GM12878 (cell line): Measurements from ENCODE around the gene FHL2. TPM values are rescaled to one million over a fixed set of nuclear protein-coding genes. Genes with fewer than 3 reads are reported as not detected.

Experiments
- ATAC-seq: fragments of 200-7000 bp; cut with Tn5 transposase; 3 replicates; pipeline ENCODE4 v1.9.1; 2020; ENCODE audit warnings: mild to moderate bottlenecking, moderate library complexity
- BruUV-seq: library from RNA; stranded (reverse); fragments of 400-500 nt; replicated peaks from 2 replicates; lab custom pipeline; 2021; lab: Mats Ljungman, UMichigan
- CTCF ChIA-PET: fragments of 300-600 bp; sonication (Branson Sonifier 250); formaldehyde crosslinking; extraction: SDS; loops from one replicate; lab custom pipeline; 2021; ENCODE audit warnings: inconsistent platforms; lab: Yijun Ruan, JAX
- POLR2A ChIA-PET: fragments of 350-600 bp; formaldehyde crosslinking; extraction: SDS; loops from one replicate; lab custom pipeline; 2021; ENCODE audit warnings: inconsistent platforms; lab: Charles Lee
- RAD21 ChIA-PET: fragments of 300-600 bp; sonication (Branson Sonifier 250); formaldehyde crosslinking; loops from one replicate; lab custom pipeline; 2023; ENCODE audit warnings: antibody characterized with exemption; ENCODE audit not compliant: unreplicated experiment; lab: Charles Lee
- SMC1A ChIA-PET: fragments of 300-600 bp; sonication (Branson Sonifier 250); formaldehyde crosslinking; loops from one replicate; lab custom pipeline; 2023; ENCODE audit not compliant: unreplicated experiment, uncharacterized antibody; lab: Charles Lee
- DNase-seq: peaks from one replicate; pipeline ENCODE4 v3.0.0-alpha.2; 2011; ENCODE audit warnings: low read depth, low spot score
- FAIRE-seq: peaks from 3 replicates; lab custom pipeline; 2011; peaks lifted over from hg19 to GRCh38; lab: Jason Lieb, UNC
- H2AFZ ChIP-seq: 2 replicates; pipeline ENCODE4 v1.6.0; 2011; ENCODE audit warnings: low read depth, low read length, control low read depth; ENCODE audit not compliant: control insufficient read depth
- H3K27ac ChIP-seq: 2 replicates; pipeline ENCODE4 v1.5.1; 2011; ENCODE audit warnings: control low read depth; ENCODE audit not compliant: control insufficient read depth, insufficient read depth
- H3K27me3 ChIP-seq, 2 experiments: replicated peaks in 1 of 2; 2 replicates each; pipeline versions ENCODE4 v1.6.0 to v1.6.1; 2011; ENCODE audit warnings: low read length in 1 of 2; ENCODE audit not compliant: control insufficient read depth in 2 of 2, insufficient read depth in 2 of 2
- H3K36me3 ChIP-seq, 2 experiments: 2 replicates each; pipeline ENCODE4 v1.5.1; 2011; ENCODE audit warnings: low read length in 1 of 2; ENCODE audit not compliant: control insufficient read depth in 2 of 2, insufficient read depth in 2 of 2
- H3K4me1 ChIP-seq: 2 replicates; pipeline ENCODE4 v1.6.1; 2011; ENCODE audit warnings: mild to moderate bottlenecking, low read length, moderate library complexity, mixed read lengths; ENCODE audit not compliant: control insufficient read depth, insufficient read depth
- H3K4me2 ChIP-seq: 2 replicates; pipeline ENCODE4 v1.6.0; 2011; ENCODE audit warnings: control low read depth; ENCODE audit not compliant: control insufficient read depth, insufficient read depth
- H3K4me3 ChIP-seq: fragments of 200-600 bp; sonication (generic); 2 replicates; pipeline ENCODE4 v1.5.1; 2016
- H3K79me2 ChIP-seq: 2 replicates; pipeline ENCODE4 v1.6.0; 2011; ENCODE audit warnings: low read length; ENCODE audit not compliant: control insufficient read depth, insufficient read depth
- H3K9ac ChIP-seq: 2 replicates; pipeline ENCODE4 v1.8.0; 2011; ENCODE audit warnings: low read length, control low read depth, mixed read lengths; ENCODE audit not compliant: control insufficient read depth, insufficient read depth
- H3K9me3 ChIP-seq: replicated peaks from 3 replicates; pipeline ENCODE4 v1.5.1; 2011; ENCODE audit warnings: mild to moderate bottlenecking, low read length; ENCODE audit not compliant: control insufficient read depth, insufficient read depth
- H4K20me1 ChIP-seq: 2 replicates; pipeline ENCODE4 v1.6.0; 2011; ENCODE audit not compliant: control insufficient read depth, insufficient read depth
- BCLAF1 ChIP-seq: fragments of 450-650 bp; IDR thresholded peaks from 2 replicates; pipeline ENCODE4 v1.6.1; 2017; ENCODE audit warnings: antibody characterized with exemption, mild to moderate bottlenecking, moderate library complexity
- E2F8 ChIP-seq: fragments of 450-650 bp; IDR thresholded peaks from 2 replicates; pipeline ENCODE4 v1.6.1; 2018; ENCODE audit warnings: mild to moderate bottlenecking, low read depth, moderate library complexity; ENCODE audit not compliant: partially characterized antibody
- ETV6 ChIP-seq, 2 experiments: fragments of 450-650 bp in 1 of 2; IDR thresholded peaks in 1 of 2; conservative IDR thresholded peaks in 1 of 2; 2 replicates each; pipeline ENCODE4 v1.6.1; 2014; ENCODE audit warnings: antibody characterized with exemption in 1 of 2, borderline replicate concordance in 1 of 2, low read depth in 1 of 2, mild to moderate bottlenecking in 1 of 2, moderate library complexity in 1 of 2
- EZH2 ChIP-seq: IDR thresholded peaks from 2 replicates; pipeline ENCODE4 v1.6.1; 2012; ENCODE audit warnings: low read depth, mild to moderate bottlenecking, control low read depth, inconsistent platforms, low read length, borderline replicate concordance; ENCODE audit not compliant: control insufficient read depth
- FOXK2 ChIP-seq: fragments of 450-650 bp; IDR thresholded peaks from 2 replicates; pipeline ENCODE4 v1.6.1; 2017; ENCODE audit warnings: mild to moderate bottlenecking, moderate library complexity
- KAT2A ChIP-seq: conservative IDR thresholded peaks from 2 replicates; pipeline ENCODE4 v1.6.1; 2011; ENCODE audit warnings: low read depth, low read length; ENCODE audit not compliant: control insufficient read depth
- KLF5 ChIP-seq: fragments of 450-650 bp; IDR thresholded peaks from 2 replicates; pipeline ENCODE4 v1.6.1; 2014; ENCODE audit warnings: mild to moderate bottlenecking; ENCODE audit not compliant: partially characterized antibody
- PML ChIP-seq: IDR thresholded peaks from 2 replicates; pipeline ENCODE4 v1.6.1; 2012; ENCODE audit warnings: low read length, inconsistent platforms
- POLR2AphosphoS2 ChIP-seq: IDR thresholded peaks from 2 replicates; pipeline ENCODE4 v1.6.1; 2011; ENCODE audit warnings: low read depth, mild to moderate bottlenecking, low read length, improper control_type of control experiment, moderate library complexity
- REST ChIP-seq: IDR thresholded peaks from 2 replicates; pipeline ENCODE4 v1.6.1; 2012; ENCODE audit warnings: mild to moderate bottlenecking, low read depth, low read length
- SRF ChIP-seq, 2 experiments: IDR thresholded peaks; 2 replicates each; pipeline ENCODE4 v1.6.1; 2011; ENCODE audit warnings: low read depth in 2 of 2, low read length in 2 of 2, mild to moderate bottlenecking in 1 of 2, moderate library complexity in 1 of 2
- TARDBP ChIP-seq: IDR thresholded peaks from 2 replicates; pipeline ENCODE4 v1.6.1; 2016; ENCODE audit warnings: borderline replicate concordance
- ZNF274 ChIP-seq: IDR thresholded peaks from one replicate; pipeline ENCODE4 v1.8.0; 2011; ENCODE audit not compliant: insufficient read length, insufficient read depth
- WGBS: methylation state at CpG from one replicate; pipeline ENCODE4 v1.1.6; 2016; ENCODE audit warnings: low lambda C conversion rate; ENCODE audit not compliant: insufficient replicate concordance, insufficient coverage; ENCODE audit errors: missing lambda C conversion rate; 5-methylcytosine and 5-hydroxymethylcytosine counted together
- in situ Hi-C: fragments of 300-500 bp; cut with MboI; formaldehyde crosslinking; loops from 9 replicates; pipeline ENCODE4 v1.14.3; 2018; ENCODE audit warnings: mixed read lengths
- intact Hi-C: fragments of 100-400 bp; cut with micrococcal nuclease; formaldehyde crosslinking; loops from one replicate; pipeline ENCODE4 v1.14.2; 2022; ENCODE audit not compliant: unreplicated experiment
- polyA plus RNA-seq, 11 experiments: library from polyadenylated mRNA; depleted of rRNA in 4 of 11; unstranded in 6 of 11; stranded (reverse) in 5 of 11; fragments of >200 nt; fragmentation: Nextera tagmentation in 4 of 11; fragmentation: Illumina TruSeq in 1 of 11; extraction: Ambion mirVana in 4 of 11; extraction: Trizol in 1 of 11; gene quantifications; 1 replicate in 1 of 11; 2 replicates in 10 of 11; pipeline versions ENCODE4 v1.2.1 to v1.2.3, GENCODE V29; 2011 to 2016; ENCODE audit warnings: inconsistent platforms in 2 of 11, missing spikeins in 2 of 11, low read depth in 1 of 11
- total RNA-seq, 4 experiments: library from RNA; depleted of rRNA in 3 of 4; stranded (reverse); fragments of >200 nt in 3 of 4; fragmentation: Illumina TruSeq in 1 of 4; extraction: Trizol in 1 of 4; gene quantifications; 2 replicates each; pipeline versions ENCODE4 v1.2.1 to v1.2.3, GENCODE V29; 2013 to 2021

FHL2 gene
- total and polyA plus RNA-seq, 10 of the 15 experiments (the other 5 are each of a cell fraction or from before 2014, with no cell fraction given), result 2.2 to 9.9 (median 4.5) TPM

- TF ChIP-seq BCLAF1, result no peak
- no peak for TF ChIP-seq ETV6 (conservative IDR thresholded peaks at IDR 0.05 in 1 of 2, IDR thresholded peaks at IDR 0.05 in 1 of 2; ENCODE audit: borderline replicate concordance in 1 of 2, low read depth in 1 of 2)
- TF ChIP-seq PML, result no peak
- TF ChIP-seq EZH2, result no peak
- TF ChIP-seq FOXK2, result no peak
- no peak for TF ChIP-seq POLR2AphosphoS2
- TF ChIP-seq ZNF274, result no peak
- no peak for TF ChIP-seq SRF (IDR thresholded peaks at IDR 0.05; ENCODE audit: low read depth in 2 of 2, low read length in 2 of 2)
Measured at GRCh38 chr2:105417857-105418436, 19.1 kb upstream of the FHL2 start (continued).

GRCh38 chr2:105416156-105416555 is 17.3 kb upstream of the FHL2 start:
- BruUV-seq, result no TSS peak
- Histone ChIP-seq H3K4me1 (no peaks in the 10 kb centered on the region), H3K79me2 (no peaks in the 10 kb centered on the region), H3K36me3 (no peaks in the 10 kb centered on the region), H3K9ac (no peak overlapping the region), H3K4me2 (no peak overlapping the region), H4K20me1 (no peaks in the 10 kb centered on the region), H2AFZ (no peak overlapping the region), H3K27ac (no peak overlapping the region), H3K27me3 (no peaks in the 10 kb centered on the region; a peak in 1 of 4 replicates), H3K9me3 (no peaks in the 10 kb centered on the region), H3K4me3 (no peak overlapping the region)
- ChIA-PET SMC1A (interaction anchor here (1.0 kb wide), 1 partner anchor 12 kb away, joined by 3 read pairs; no protein-coding TSS in a partner anchor), POLR2A (no interaction called here), RAD21 (no interaction called here), CTCF (no interaction called here)
- in situ Hi-C loops (no loop called here), intact Hi-C loops (no loop called here)
- FAIRE-seq, result no peak
- no peak for DNase-seq
- no peak for ATAC-seq
- 15% methylated on average over 3 of the region's 3 CpGs for WGBS
- no peak for TF ChIP-seq KLF5
- TF ChIP-seq TARDBP, result no peak
- no peak for TF ChIP-seq KAT2A
- TF ChIP-seq REST, result no peak
- TF ChIP-seq E2F8, result no peak
